IPS DF 6.9 (cell line): ENCODE measurements around the gene INO80.
A peak's percentile ranks its signal among the peaks of the same experiment; 100 is the strongest.

Source experiments
- DNase-seq: peaks from one replicate; pipeline ENCODE4 v3.0.0-alpha.2; 2013; ENCODE audit warnings: low read depth, low spot score
- H3K27ac ChIP-seq: one replicate; pipeline ENCODE4 v1.5.1; 2013; ENCODE audit warnings: low read length, control low read depth
- H3K27me3 ChIP-seq: 2 replicates; pipeline ENCODE4 v1.6.1; 2013; ENCODE audit warnings: mild to moderate bottlenecking, low read length; ENCODE audit not compliant: control insufficient read depth, insufficient read depth
- H3K36me3 ChIP-seq: 2 replicates; pipeline ENCODE4 v1.6.1; 2013; ENCODE audit warnings: low read length; ENCODE audit not compliant: control insufficient read depth, insufficient read depth
- H3K4me1 ChIP-seq: 2 replicates; pipeline ENCODE4 v1.6.1; 2013; ENCODE audit warnings: low read length; ENCODE audit not compliant: control insufficient read depth, insufficient read depth
- H3K4me3 ChIP-seq: 2 replicates; pipeline ENCODE4 v1.5.1; 2013; ENCODE audit warnings: mild to moderate bottlenecking, low read length
- H3K9me3 ChIP-seq: 2 replicates; pipeline ENCODE4 v1.6.1; 2013; ENCODE audit warnings: low read length, inconsistent platforms; ENCODE audit not compliant: control insufficient read depth, insufficient read depth
- WGBS: extraction: QIAGEN DNeasy Blood & Tissue Kit; methylation state at CpG from one replicate; pipeline ENCODE4 v1.1.7; 2013; ENCODE audit warnings: mixed read lengths, missing lambda C conversion rate; ENCODE audit not compliant: insufficient read length, insufficient coverage; 5-methylcytosine and 5-hydroxymethylcytosine counted together

Gene INO80, protein sequence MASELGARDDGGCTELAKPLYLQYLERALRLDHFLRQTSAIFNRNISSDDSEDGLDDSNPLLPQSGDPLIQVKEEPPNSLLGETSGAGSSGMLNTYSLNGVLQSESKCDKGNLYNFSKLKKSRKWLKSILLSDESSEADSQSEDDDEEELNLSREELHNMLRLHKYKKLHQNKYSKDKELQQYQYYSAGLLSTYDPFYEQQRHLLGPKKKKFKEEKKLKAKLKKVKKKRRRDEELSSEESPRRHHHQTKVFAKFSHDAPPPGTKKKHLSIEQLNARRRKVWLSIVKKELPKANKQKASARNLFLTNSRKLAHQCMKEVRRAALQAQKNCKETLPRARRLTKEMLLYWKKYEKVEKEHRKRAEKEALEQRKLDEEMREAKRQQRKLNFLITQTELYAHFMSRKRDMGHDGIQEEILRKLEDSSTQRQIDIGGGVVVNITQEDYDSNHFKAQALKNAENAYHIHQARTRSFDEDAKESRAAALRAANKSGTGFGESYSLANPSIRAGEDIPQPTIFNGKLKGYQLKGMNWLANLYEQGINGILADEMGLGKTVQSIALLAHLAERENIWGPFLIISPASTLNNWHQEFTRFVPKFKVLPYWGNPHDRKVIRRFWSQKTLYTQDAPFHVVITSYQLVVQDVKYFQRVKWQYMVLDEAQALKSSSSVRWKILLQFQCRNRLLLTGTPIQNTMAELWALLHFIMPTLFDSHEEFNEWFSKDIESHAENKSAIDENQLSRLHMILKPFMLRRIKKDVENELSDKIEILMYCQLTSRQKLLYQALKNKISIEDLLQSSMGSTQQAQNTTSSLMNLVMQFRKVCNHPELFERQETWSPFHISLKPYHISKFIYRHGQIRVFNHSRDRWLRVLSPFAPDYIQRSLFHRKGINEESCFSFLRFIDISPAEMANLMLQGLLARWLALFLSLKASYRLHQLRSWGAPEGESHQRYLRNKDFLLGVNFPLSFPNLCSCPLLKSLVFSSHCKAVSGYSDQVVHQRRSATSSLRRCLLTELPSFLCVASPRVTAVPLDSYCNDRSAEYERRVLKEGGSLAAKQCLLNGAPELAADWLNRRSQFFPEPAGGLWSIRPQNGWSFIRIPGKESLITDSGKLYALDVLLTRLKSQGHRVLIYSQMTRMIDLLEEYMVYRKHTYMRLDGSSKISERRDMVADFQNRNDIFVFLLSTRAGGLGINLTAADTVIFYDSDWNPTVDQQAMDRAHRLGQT (N-terminal part only)

DNA sequence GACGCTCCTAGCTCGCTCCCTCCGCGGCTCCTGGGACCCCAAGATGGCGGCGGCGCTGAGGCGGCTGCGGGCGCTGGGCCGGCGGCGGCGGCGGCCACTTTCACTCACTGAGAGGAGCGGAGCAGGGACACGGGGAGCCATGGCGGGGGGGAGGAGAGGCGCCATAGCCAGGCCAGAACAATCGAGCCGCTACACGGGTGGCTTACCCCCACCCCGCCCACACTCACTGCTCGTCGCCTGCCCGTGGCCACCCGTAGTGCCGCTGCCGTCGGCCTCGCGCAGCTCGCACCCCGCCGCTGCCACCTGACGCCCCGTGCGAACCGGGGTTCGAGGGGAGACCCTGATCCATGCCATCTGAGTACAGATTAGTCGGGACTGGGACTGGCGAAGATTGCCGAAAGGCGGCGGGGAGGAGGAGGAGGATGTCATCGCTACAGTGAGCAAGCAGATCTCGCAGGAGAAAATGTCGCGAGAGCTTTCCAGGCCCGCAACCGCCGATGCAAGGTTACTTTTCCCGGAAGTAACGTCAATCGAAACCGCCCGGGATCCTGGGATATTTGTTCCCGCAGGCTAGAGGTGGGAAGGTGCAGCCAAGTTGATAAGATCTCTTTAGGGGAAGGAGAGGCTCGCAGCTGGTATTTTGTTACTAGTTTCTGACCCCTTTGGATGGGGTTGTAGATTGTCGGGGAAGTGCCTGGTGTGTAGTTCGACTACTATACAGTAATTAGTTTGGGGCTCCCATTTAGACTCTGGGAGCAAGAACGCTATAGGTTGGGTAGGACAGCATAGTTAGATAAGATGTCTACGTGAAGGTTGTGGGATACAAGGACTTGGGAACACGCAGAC lies at the start of gene INO80:
Gene INO80 (minus strand): TSS at position 165 of the 846 bp plus-strand sequence. CDS start 19,970 bp downstream, outside the sequence.
- peak within 1 kb of the TSS; percentile 86 for H3K4me3 ChIP-seq
- H3K4me1 ChIP-seq = no peaks in the 10 kb centered on the region
- no peak within 1 kb of the TSS for H3K27ac ChIP-seq
- no CpG with 5 or more reads among the region's 64 CpGs for WGBS
- H3K36me3 ChIP-seq = no peaks in the 10 kb centered on the region
- no peaks in the 10 kb centered on the region for H3K9me3 ChIP-seq
- DNase-seq = peak; percentile 97
- H3K27me3 ChIP-seq = no peaks in the 10 kb centered on the region

DNA sequence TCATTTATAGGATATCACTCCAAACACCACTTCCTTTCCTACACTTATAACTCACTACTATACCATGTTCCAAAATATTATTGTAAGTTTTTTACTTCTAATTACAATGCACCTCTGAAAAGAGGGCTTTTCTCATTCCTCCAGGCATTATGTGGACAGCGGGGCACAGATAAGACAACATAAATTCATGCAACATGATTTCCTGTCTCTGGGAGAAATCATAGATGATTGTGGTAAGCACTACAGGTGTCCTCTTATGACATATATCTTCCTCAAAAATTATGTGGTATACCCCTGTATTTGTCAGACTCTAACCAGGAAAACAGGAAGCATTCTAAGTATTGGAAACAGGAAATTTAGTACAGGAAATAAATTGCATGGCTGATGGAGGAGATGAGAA lies 45.7 kb upstream of the INO80 start:
- Histone ChIP-seq H3K27me3 (no peaks in the 10 kb centered on the region), H3K36me3 (no peaks in the 10 kb centered on the region), H3K4me1 (no peaks in the 10 kb centered on the region), H3K27ac (no peak overlapping the region), H3K9me3 (no peaks in the 10 kb centered on the region), H3K4me3 (no peak overlapping the region)
- no peak for DNase-seq
- no CpG with 5 or more reads among the region's 1 CpG for WGBS

DNA sequence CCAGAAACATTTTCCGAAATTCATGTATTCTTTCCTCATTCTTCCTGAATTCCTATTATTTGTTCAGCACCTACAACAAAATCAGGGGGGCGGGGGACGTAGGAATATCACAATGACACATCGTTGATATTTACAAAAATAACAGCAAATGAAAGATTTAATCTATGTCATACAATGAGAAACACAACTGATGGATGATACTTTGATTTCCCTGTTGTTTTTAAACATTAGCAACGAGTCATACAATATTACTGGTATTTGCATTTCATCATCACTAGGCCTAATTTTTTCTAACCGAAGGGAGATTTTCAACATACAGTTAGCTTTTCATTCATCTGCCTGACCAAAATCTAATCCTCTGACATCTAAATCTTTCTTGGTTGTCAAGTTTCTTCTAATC lies 45.3 kb upstream of the INO80 start:
- H3K36me3 ChIP-seq = no peaks in the 10 kb centered on the region
- H3K9me3 ChIP-seq = no peaks in the 10 kb centered on the region
- DNase-seq = no peak
- no peak overlapping the region for H3K4me3 ChIP-seq
- WGBS = no CpG with 5 or more reads among the region's 6 CpGs
- H3K27ac ChIP-seq = no peak overlapping the region
- H3K27me3 ChIP-seq = no peaks in the 10 kb centered on the region
- H3K4me1 ChIP-seq = no peaks in the 10 kb centered on the region

DNA sequence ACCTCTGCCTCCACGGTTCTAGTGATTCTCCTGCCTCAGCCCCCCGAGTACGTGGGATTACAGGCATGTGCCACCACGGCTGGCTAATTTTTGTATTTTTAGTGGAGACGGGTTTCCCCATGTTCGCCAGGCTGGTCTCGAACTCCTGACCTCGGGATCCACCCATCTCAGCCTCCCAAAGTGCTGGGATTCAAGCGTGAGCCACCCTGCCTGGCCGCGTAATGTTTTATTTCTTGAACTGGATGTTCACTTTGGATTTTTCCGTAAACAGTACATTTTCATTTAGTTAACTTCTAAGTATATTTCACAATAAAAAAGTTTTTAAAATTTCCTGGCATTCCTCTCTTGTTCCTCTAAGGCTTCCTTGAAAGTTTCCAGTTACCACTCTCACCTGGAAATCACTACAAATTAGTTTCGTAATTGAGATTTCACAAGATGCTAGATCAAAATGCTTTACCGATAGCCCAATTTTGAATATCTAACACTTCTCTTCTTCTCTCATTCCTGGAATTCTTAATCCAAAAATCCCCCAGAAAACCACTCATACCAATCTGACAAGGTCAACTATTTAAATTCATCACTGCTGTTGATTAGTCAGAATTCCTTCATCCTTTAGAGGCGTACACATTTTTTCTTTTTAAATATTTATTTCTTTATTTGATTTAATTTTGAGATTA lies 44.7 kb upstream of the INO80 start:
- H3K4me3 ChIP-seq = no peak overlapping the region
- no peak overlapping the region for H3K27ac ChIP-seq
- no peaks in the 10 kb centered on the region for H3K4me1 ChIP-seq
- no peak for DNase-seq
- no CpG with 5 or more reads among the region's 15 CpGs for WGBS
- H3K9me3 ChIP-seq = no peaks in the 10 kb centered on the region
- H3K27me3 ChIP-seq = no peaks in the 10 kb centered on the region
- H3K36me3 ChIP-seq = no peaks in the 10 kb centered on the region

DNA sequence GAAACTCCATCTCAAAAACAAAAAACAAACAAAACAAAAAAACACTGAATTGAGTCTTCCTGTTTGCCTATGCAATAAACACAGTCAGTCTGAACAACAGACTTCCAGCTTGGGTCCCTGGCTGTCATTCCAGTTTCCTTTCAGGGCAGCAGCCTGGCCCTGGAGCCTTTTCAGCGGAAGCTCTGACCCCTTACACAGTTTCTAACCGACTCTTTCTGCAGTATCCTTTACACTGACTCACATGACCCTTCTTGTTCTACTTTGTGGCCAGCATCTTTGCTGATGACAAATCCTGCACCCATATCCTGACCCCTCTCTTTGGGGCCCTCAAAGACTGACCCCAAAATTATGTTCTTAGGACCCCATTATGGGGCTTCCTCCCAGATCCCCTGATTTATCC lies 38.3 kb upstream of the INO80 start:
- Histone ChIP-seq H3K36me3 (no peaks in the 10 kb centered on the region), H3K27me3 (no peaks in the 10 kb centered on the region), H3K4me3 (no peak overlapping the region), H3K4me1 (no peaks in the 10 kb centered on the region), H3K9me3 (no peaks in the 10 kb centered on the region), H3K27ac (no peak overlapping the region)
- DNase-seq = no peak
- WGBS = no CpG with 5 or more reads among the region's 2 CpGs

DNA sequence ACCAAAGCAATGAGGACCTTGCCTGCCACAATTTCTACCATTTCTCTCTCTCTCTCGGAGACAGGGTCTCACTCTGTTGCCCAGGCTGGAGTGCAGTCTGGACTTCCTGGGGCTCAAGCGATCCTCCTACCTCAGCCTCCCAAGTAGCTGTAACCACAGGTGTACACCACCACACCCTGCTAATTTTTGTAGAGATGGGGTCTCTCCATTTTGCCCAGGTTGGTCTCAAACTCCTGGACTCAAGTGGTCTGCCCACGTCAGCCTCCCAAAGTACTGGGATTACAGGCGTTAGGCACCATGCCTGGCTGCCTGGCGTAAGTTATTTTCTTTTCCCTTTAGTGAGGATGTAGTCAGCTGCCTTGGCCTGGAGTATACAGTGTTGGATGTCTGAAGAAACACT lies 37.7 kb upstream of the INO80 start:
- Histone ChIP-seq H3K4me1 (no peaks in the 10 kb centered on the region), H3K4me3 (no peak overlapping the region), H3K36me3 (no peaks in the 10 kb centered on the region), H3K9me3 (no peaks in the 10 kb centered on the region), H3K27me3 (no peaks in the 10 kb centered on the region), H3K27ac (no peak overlapping the region)
- DNase-seq = no peak
- no CpG with 5 or more reads among the region's 5 CpGs for WGBS

DNA sequence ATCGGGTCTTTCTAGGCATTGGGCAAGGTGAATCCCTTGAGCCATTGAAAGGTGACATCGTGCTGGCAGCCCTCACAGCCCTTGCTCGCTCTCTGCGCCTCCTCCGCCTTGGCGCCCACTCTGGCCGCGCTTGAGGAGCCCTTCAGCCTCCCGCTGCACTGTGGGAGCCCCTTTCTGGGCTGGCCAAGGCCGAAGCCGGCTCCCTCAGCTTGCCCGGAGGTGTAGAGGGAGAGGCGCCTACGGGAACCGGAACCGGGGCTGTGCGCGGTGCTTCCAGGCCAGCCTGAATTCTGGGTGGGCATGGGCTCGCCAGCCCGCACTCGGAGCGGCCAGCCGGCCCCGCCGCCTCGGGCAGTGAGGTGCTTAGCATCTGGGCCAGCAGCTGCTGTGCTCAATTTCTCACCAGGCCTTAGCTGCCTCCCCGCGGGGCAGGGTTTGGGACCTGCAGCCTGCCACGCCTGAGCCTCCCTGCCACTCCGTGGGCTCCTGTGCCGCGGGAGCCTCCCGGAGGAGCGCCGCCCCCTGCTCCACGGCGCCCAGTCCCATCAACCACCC lies 35.4 kb upstream of the INO80 start:
- WGBS = no CpG with 5 or more reads among the region's 37 CpGs
- Histone ChIP-seq H3K27ac (no peak overlapping the region), H3K4me1 (no peaks in the 10 kb centered on the region), H3K36me3 (no peaks in the 10 kb centered on the region), H3K9me3 (no peaks in the 10 kb centered on the region), H3K27me3 (no peaks in the 10 kb centered on the region), H3K4me3 (no peak overlapping the region)
- no peak for DNase-seq

DNA sequence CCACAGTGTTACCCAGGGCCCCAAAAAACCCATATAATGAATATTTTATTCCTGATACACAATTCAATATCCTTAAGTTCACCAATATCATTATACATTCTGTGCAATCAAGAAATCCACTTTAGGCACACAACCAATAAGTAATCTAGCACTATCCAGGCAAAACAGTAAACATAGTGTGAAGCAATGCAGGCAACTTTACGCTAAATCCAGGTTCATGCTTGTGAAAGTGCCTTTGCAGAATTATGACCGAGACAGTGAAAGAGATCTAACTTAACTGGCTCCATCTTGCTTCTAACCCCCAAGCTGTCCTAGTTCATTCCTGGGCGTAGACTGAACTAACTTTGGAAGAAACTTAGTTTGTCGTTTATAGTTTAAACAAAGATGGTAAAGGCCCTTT lies 34.2 kb upstream of the INO80 start:
- no CpG with 5 or more reads among the region's 4 CpGs for WGBS
- Histone ChIP-seq H3K27ac (no peak overlapping the region), H3K36me3 (no peaks in the 10 kb centered on the region), H3K27me3 (no peaks in the 10 kb centered on the region), H3K4me1 (no peaks in the 10 kb centered on the region), H3K4me3 (no peak overlapping the region), H3K9me3 (no peaks in the 10 kb centered on the region)
- no peak for DNase-seq

DNA sequence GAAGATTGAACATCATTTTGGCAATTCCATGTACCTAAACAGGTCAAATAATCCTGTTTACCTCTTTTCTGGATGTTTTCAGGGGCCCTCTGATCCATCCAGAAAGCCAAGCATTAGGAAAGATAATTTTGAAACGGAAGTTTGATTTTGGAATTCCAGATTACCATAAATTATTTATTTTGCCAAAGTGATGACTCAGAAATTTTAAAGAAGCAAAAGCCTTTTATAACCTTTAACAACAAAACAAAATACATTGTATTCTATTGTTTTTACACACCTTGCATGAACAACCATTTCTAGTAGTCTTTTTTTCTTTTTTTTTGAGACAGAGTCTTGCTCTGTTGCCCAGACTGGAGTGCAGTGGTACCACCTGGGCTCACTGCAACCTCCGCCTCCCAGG lies 32.0 kb upstream of the INO80 start:
- no peak overlapping the region for H3K4me3 ChIP-seq
- H3K4me1 ChIP-seq = no peaks in the 10 kb centered on the region
- H3K36me3 ChIP-seq = no peaks in the 10 kb centered on the region
- no peak for DNase-seq
- no peaks in the 10 kb centered on the region for H3K9me3 ChIP-seq
- WGBS = no CpG with 5 or more reads among the region's 2 CpGs
- H3K27me3 ChIP-seq = no peaks in the 10 kb centered on the region
- no peak overlapping the region for H3K27ac ChIP-seq
